Measurements from ENCODE around the gene FGF12.

The FGF12 gene

DNA sequence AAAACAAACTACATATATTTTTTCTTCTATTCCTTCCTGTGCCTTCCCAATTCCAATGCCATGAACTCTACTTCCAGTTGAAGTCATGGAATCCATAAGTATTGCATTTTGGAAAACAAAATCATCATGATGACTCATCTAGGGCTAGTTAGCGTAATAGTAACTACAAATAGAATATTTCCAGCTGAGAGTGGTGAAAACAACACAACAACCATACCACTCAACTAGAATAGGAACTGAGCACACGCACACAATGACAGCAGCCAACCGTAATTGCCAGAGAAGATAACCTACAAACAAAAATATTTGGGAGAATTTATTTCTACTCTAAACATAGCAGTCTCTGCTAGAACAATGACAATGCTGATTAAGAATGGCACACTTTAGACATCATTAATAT is 225.9 kb downstream of the FGF12 start:
- no peak for DNase-seq (ENCODE audit: low read depth, low spot score)

DNA sequence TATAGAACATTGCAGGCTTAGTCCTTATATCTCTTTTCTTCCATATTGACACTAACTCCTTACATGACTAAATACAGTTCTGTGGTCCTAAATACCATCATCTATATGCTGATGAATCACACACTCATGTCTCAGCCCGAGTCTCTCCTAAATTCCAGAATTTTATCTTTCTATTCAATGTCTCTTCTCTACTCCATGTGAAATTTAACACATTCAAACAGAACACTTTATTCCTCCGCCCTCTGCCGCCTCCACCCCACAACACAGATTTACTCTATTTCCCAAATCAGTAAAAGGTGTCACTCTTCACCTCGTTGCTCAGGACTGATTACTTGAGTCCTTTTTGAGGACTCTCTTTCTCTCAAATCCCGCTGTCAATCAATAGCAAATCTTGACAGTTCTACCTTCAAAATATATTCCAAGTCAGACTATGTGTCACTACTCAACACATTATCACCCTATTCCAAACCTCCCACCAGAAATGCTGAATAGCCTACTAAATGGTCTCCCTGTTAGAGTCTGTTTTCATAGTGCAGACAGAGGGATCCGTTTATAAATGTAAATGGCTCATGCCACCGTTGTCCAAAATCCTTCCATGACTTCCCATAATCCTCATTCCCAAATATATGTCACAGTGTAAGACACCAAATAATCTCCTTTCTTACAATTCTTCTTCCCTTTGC is 230.3 kb downstream of the FGF12 start:
- DNase-seq (ENCODE audit: low read depth, low spot score) = no peak

DNA sequence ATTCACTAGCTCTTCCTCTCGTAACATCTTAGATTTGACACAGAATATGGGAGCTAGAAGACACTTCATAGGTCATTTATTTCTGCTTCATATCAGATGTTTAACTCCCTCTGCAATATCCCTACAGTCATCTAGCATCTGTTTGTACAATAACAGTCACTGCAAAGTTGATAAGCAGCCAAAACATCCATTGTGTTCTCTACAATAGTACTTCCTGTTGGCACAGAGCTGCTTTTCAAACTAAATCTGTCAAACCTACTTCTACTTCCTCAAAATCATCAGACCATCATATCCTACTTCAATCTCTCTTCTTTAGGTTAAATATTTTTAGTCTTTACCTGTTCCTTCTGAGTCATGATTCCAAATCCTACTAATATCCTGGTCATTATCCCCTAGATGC is 233.2 kb downstream of the FGF12 start:
- DNase-seq (ENCODE audit: low read depth, low spot score) = no peak

DNA sequence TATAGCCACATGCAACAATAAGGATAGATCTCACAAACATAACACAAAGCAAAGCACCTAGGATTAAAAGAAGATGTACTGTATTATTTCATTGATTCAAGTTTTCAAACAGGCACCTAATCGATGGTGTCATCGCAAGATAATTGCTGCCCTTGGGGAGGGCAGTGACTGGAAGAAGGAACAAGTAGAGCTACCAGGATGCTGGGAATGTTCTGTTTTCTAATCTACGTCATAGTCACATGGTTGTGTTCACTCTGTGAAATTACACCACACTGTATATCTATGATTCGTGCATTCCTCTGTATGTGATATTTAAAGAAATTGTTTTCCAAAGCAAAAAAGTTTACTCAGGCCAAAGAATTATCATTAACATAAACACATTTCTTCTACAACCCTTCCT is 236.6 kb downstream of the FGF12 start:
- DNase-seq (ENCODE audit: low read depth, low spot score) = no peak

DNA sequence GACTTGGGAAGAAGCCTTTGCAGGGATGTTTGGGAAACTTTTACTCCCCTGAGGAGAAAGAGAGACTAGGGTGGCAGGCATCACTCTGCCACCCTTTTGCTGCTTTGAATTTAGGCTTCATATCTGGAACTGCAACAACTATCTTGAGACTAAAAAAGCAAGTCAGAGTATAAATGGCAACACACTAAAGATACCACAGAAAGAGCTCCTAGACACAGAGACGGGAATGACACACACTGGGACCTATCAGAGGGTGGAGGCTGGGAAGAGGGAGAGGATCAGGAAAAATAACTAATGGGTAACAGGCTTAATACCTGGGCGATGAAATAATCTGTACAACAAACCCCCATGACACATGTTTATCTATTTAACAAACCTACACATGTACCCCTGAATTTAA is 237.8 kb downstream of the FGF12 start:
- no peak for DNase-seq (ENCODE audit: low read depth, low spot score)

DNA sequence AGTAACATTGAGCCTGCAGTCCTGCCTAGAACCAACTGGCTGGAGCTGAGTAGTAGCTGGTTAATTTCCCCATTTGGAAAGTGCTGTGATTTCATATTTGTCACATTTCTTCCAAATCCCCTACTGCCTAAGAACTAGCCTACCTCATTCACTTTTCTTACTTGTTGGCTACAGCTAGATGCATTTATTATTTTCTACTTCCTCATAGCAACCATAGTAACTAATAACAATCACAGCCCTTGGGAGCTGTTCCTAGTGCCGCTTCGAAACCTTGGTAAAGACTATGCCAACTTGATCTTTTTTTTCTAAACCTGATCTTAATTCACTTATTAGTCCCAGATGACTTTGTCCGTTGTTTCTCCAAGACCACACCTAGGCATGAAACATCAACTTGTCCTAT is 240.3 kb downstream of the FGF12 start:
- no peak for DNase-seq (ENCODE audit: low read depth, low spot score)

DNA sequence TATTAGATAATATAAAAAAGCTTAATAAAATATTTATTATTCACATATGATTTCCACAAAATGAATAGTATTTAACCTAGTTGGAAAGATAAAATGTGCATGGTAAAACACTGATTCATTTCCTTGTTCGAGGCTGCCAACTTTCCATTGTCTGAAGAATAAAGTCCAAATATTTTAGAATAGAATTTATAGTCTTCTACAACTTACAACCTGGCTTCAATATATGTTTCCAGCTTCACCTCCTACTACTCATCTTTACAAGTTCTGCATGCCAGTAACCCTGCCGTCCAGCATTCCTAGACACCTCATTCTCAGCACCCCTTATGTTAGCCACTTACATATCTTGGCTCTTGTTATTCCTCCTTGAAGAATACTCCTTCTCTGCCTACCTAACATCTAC is 244.5 kb downstream of the FGF12 start:
- peak; percentile 5 for DNase-seq (ENCODE audit: low read depth, low spot score)

DNA sequence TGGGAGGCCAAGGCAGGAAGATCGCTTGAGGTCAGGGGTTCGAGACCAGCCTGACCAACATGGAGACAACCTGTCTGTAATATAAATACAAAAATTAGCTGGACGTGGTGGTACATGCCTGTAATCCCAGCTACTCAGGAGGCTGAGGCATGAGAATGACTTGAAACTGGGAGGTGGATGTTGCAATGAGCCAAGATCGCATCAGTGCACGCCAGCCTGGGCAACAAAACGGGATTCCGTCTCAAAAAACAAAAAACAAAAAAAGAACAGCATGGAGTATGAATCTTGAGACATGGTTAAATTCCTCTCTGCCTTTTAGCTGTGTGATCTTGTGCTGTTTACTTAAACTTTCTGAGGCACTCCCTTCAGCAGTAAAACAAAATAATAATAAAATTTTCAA is 244.9 kb downstream of the FGF12 start:
- DNase-seq (ENCODE audit: low read depth, low spot score) = peak; percentile 4

DNA sequence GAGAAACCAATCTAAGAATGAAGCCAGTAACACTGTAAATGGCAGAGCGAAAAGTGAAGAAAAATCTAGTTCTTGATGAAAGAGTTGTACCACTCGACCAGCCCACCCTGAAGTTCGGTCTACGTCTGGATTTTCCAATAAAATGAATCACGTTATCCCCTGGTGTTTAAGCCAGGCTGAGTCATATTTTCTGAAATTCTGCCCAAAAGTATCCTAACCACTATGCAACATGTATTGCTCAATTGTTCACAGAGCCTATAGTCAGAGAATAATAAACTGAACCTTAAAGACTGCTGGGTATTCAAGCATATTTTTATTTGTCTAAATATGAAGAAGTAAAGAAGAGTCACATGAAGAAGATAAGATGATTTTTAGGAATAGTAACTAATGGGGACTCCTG is 245.7 kb downstream of the FGF12 start:
- peak; percentile 67 for DNase-seq (ENCODE audit: low read depth, low spot score)

DNA sequence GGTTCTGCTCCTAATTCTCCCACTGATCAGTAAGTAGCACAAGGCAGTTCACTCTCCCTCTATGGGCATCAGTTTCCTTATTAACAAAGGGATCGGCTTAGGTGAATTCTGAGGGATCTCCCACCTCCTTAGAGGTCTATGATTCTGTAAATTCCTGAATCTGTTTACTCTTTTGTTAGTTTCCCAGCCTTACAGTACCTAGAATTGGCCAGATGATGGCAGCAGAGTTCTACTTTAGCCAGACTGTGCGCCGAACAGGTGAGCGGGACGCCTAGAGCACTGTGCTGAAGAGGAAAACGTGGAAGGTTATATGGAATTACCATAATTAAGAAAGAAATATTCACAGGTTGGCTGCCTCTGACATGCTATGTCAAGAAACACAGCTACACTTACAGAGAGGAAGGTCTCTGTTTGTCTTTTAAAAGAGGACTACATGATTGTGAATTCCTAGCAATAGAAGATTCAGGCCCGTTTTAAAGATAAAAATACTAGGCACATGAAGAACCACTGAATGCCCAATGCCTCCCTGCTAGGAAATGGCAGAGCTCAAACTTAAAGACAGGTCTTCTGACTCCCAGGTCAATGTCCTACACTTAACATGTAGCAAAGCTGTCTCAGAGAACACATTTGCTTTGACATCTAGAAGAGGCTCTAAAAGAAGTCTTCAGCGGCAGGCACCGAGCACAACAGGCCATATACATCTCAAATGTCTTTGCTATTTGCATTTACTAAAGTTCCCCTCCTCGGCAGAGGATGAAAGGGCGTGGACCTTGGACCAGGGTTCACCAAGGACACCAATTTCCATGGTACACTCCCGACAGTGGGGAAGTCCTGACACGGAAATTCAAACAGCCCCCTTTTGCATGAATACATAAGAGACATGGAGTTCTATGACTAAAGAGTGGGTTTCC is 259.9 kb downstream of the FGF12 start:
- DNase-seq (ENCODE audit: low read depth, low spot score) = peak; percentile 73

DNA sequence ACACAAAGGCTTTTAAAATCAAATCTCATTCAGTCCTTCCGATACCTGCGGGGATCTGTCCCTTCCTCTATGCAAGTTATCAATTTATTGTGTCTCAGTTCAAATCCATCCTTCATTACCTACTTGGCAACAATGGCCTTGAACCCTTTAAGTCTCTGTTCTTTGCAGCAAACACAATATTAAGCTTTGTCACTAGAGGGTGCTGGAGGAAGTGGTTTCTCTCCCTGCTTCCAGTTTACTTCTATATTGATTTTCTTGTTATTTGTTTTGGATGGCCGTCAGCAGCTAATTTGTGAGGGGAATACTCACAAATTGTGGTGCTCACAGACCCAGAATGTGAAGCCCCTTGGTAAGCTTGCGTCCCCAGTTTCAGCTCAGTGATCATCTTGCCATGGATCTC is 278.3 kb downstream of the FGF12 start:
- DNase-seq (ENCODE audit: low read depth, low spot score) = peak; percentile 1

DNA sequence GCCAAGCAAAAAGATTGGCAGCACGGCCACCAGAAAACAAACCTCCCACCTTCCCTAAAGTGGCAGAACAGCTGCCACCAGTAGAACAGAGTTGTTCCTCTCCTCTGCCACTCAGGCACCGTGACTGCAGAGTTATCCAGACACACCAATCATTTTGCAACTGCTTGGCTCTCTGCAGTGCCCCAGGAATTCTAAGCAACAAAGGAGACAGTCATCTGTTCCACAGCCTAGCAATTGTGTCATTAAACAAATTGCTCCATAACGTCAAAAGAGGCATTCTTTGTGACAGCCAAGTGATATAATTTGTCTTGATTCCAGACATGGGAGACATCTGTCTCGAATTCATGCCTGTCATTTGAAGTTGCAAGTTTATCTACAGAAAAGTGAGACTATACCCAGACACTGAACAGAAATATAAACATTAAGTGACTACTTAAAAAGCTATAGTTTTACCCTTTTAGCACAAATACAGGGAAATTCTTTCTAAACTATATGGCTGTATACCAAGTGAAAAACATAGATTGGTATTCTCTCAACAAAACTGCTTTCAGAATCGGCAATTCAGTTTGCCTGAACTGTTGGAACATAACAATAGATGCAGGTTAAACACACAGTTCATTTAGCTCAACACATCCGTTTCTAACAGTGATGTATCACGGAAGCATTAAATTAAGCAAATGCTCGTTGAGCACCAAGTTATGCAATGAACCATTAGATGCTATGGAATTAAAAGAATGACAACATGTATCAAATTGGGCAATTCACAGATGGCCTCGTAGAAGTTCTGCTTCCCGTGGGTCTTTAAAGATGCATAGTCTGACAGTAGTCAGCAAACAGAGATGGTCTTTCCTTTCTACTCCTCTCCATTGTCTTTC is 281.3 kb downstream of the FGF12 start:
- peak; percentile 69 for DNase-seq (ENCODE audit: low read depth, low spot score)

DNA sequence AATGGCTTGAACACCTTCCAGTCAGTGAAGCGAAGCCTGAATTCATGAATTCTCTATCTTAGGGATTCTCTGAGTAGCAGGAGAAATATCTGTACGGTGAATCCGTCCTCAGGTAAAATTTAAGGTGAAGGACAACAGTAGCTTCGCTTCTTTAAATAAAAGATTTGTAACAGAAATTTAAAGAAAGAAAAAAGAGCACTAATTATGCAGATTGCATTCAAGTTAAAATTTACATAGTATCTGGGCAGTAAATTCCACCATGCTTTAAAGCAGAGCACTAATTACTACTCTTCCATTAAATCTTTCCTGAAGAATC is 282.6 kb downstream of the FGF12 start:
- no peak for DNase-seq (ENCODE audit: low read depth, low spot score)

DNA sequence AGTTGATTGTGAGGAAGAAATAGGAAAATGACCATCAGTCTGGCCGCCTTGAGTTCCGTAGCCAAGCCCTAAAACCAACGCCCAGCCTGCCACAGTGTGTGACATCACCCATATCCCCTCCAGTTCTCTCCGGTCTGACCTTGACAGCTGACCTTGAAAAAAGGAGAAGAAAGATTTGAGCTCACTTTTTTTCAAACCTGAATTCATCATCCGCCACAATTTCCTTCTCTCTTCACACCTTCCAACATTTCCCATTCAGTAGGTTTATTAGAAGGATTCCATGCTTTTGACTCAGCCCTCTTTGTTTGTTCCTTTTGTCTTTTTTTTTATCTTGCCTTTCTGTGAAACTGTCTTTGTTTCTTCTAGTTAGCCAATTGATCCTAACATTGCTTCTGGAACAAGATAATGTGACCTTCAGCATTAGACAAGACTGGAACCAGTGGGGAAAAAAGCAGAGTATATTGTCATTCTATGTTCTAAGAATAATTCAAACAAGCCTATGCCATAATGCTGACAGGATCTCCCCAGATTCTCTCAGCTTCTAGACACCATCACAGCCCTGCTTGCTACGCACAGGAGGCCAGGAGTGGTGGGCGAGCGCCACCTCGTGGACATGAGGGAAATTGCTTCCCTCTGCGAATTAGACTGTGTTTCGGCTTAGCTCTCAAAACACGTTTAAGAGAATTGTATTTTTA is 283.1 kb downstream of the FGF12 start:
- DNase-seq (ENCODE audit: low read depth, low spot score) = peak; percentile 91

DNA sequence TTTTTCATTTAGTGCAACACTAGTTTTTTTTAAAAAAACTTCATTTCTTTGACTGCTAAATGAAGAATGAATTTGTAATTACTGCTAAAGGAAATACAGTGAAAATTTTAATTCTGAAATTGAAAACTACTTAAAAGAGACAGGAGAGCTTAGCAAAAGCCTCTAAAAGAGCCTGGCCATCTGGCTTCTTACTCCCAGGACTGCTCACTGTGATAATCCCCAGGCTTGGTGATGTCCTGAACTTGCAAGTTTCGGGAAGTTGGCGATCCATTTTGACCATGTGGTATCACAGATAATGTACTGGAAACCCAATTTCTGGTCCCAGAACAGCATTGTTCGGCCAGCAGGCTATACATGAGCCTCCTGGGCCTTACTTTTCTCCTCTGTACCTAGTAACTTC is 292.1 kb downstream of the FGF12 start:
- no peak for DNase-seq (ENCODE audit: low read depth, low spot score)

DNA sequence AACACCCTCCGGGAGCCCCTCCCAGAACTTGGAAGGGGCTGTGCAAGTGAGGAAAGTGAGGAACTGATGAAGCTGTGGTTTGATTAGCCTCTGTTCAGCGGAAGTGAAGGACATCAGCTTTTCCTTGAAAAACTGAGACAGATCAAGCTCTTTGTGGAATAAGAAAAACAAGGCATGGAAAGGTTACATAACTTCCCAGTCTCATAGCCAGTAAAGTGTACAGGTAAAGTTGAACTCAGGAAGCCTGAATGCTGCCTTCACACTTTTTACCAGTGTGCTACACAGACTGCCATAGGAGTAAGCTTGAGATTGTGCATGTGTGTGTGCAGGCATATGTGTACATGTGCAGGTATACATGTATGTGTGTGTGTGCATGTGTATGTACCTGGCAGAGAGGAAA is 293.2 kb downstream of the FGF12 start:
- DNase-seq (ENCODE audit: low read depth, low spot score) = no peak

DNA sequence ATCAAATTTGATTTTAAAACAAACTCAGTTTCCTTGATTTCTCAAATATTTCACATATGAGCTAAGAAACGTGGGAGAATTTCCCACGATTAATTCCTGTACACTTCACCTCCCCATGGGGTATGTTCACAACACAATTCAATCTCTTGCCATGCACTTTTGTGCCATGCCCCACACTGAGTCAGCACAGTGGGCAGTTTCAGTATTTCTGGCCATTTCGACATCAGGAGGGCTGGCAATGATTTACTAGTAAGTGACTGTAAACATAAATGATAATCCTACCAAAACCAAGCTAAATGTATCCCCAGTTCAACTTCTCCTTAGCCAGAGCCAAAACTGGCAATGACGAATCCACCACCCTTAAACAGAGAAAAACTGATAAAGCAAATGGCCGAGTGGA is 293.6 kb downstream of the FGF12 start:
- DNase-seq (ENCODE audit: low read depth, low spot score) = no peak

DNA sequence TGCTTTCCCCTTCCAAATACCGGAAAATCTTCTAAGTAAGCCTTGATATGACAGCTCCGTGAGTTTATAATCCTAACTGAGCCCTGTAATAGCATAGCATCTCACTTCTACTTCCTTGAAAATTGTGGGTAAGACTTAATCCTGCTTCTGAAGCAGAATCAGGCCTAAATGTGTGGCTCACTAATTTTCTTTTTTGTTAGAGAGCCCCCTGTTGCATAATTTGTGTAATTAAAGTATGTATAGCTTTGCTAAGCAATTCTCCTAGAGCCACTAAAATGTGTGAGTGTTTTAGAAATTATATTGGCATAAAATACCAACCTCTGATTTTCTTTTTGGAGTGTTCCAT is 304.4 kb downstream of the FGF12 start:
- no peak for DNase-seq (ENCODE audit: low read depth, low spot score)

DNA sequence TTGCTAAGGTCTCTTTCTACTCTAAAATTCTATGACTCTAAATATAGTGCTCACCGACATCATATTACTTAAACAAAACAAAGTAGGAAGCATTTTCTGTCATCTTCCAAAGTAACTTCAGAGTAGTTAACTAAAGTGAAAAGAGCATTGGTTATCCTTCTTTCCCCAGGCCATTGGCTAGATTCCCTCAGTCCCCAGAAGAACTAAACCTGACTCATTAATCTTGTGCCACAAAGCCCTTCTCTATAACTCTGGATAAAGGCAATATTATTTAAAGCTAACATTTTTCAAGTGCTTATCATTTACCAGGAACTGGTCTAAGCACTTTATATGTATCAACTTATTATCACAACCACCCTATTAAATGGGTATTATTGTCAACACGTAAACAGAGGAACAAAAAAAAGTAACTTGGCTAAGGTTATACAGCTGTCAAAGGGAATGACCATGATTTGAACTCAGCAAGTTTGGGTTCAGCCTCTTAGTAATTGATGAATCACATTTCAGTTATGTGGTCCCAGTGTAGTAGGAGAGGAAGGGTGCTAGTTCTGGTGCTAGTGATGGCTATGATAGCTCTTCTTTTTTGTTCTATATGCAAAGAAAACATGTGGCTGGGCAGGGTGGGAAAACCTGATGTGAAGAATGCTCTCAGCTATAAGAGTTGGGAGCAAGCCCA is 304.9 kb downstream of the FGF12 start:
- peak; percentile 86 for DNase-seq (ENCODE audit: low read depth, low spot score)

DNA sequence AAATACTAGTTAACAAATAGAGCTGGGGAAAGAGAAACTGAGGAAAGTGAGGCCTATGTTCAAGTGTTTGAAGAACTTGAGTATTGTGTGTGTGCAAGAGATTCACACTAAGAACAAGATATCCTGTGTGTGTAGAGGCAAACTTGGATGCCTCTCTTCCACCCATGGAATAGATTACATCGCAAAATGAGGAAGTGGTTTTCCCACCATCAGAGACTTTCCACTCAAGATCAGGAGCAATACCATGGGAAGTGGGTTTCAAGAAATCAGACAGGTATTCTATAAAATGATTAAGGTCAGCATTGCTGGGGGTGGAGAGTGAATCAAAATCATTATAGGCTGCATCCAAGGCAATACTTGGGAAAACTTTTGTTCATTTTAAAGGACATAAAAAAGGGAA is 308.0 kb downstream of the FGF12 start:
- DNase-seq (ENCODE audit: low read depth, low spot score) = no peak

DNA sequence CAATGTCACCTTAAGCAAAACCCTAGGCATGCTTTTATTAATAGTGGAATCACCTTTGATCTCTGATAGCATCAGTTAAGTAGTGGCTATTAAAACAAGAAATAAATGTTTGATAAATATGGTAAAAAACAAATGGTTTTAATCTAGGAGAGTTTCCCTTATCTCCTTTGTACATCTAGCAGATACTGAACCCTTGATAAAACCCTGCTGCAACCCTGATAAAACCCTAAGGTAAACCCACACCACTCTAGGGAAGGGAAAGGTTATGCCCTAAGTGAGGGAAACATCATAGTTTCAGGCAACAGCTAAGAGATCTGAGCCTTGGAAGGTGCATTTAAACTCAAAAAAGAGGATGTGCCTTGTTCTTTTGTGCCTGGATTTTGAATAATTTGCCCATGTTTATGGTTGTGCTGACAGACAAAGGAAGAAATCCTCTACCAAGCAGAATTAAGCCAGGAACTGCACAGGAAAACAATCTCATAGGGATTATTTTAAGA is 309.7 kb downstream of the FGF12 start:
- no peak for DNase-seq (ENCODE audit: low read depth, low spot score)
